Measurements from ENCODE around the gene ATRN.

- TF ChIP-seq CTCF (IDR thresholded peaks at IDR 0.05) (no peak), POLR2AphosphoS5 (IDR thresholded peaks at IDR 0.05) (no peak), POLR2A (IDR thresholded peaks at IDR 0.05) (no peak), EP300 (IDR thresholded peaks at IDR 0.05) (no peak)
Measured at GRCh38 chr20:3674447-3674846, 203.6 kb downstream of the ATRN start.

All from stomach (tissue), 4 donors.